GM19238 (cell line): Measurements from ENCODE around the gene ANKLE1.
"Not testable (repeated sequence)": the region's sequence is repeated elsewhere in the genome, so short reads cannot be mapped to it uniquely, and the experiment has no call there.

ENCODE experiments used
- DNase-seq: peaks from one replicate; pipeline ENCODE4 v3.0.0; 2011; ENCODE audit warnings: low spot score; ENCODE audit not compliant: insufficient read length

The ANKLE1 gene

DNA sequence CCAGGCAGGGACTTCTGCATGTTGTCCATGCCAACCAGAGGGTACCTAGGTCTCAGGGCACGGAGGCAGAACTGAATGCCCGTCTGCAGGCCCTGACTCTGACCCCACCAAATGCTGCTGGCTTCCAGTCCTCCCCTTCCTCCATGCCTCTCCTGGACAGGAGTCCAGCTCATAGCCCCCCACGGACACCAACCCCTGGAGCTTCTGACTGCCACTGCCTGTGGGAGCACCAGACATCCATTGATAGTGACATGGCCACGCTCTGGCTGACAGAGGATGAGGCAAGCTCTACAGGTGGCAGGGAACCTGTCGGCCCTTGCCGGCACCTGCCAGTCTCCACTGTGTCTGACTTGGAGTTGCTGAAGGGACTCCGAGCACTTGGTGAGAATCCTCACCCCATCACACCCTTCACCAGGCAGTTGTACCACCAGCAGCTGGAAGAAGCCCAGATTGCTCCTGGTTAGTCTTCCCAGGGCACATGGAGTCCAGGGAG, 1.8 kb downstream of the ANKLE1 start:
- DNase-seq = no peak

DNA sequence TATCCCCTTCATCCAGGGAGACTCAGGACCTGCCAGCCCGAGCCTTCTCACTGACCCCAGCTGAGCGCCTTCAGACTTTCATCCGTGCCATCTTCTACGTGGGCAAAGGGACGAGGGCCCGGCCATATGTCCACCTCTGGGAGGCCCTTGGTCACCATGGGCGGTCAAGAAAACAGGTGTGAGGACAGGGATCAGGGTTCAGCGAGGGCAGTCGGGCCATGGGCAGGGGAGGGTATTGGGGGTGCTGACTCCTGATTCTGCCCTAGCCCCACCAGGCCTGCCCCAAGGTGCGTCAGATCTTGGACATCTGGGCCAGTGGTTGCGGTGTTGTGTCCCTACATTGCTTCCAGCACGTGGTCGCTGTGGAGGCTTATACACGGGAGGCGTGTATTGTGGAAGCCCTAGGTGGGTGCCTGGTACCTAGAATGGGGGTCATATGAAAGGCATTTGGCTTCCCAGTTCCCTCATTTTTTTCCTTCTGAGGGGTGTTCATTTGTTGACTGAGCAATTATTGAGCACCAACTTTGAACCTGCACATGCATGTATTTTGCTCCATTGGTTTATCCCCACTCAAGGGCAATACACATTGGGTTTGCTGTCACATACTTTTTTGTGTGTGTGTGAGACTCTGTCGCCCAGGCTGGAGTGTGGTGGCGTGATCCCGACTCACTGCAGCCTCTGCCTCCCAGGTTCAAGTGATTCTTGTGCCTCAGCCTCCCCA, 3.9 kb downstream of the ANKLE1 start:
- DNase-seq = no peak

DNA sequence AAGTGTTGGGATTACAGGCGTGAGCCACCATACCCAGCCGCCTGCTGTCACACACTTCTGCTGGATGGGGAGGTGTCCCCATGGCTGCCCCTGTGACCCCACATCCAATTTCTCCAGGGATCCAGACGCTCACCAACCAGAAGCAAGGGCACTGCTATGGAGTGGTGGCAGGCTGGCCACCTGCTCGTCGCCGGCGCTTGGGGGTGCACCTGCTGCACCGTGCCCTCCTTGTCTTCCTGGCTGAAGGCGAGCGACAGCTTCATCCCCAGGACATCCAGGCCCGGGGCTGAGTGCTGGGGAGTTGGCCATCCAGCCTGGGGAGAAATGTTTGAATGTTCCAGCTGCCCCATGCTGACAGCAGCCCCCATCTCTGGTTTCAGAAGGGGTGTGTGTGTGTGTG, 4.6 kb downstream of the ANKLE1 start:
- no peak for DNase-seq

DNA sequence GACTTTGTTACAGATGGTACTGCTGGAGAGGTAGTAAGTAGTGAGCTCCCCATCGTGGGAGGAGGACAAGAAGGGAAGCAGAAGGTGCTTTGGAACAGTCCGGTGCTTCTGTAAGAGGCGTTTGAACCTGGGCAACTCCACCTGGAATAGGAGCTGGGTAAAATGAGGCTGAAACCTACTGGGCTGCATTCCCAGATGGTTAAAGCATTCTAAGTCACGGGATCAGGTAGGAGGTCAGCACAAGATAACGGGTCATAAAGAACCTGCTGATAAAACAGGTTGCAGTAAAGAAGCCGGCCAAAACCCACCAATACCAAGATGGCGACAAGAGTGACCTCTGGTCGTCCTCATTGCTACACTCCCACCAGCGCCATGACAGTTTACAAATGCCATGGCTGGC, 5.1 kb downstream of the ANKLE1 start:
- no peak for DNase-seq

DNA sequence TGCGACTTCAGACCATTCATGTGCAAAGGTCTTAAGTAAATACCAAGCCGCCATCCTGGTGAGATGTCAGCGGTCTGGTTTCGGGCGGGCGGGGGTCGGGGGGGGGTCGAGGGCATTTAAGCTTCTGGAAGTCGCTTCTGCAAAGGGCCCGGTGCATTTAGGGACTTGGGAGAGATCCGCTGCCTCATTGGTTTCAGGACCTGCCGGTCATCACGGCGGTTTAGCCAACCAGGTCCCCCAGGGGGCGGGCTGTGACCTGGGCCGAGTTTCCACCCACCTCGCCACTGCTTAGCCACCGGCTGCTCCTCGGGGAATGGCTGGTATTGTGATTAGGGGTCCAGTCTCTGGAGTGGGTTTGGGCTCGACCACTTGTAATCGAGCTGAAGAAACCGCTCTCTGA, 7.8 kb downstream of the ANKLE1 start:
- peak; percentile 93 for DNase-seq

DNA sequence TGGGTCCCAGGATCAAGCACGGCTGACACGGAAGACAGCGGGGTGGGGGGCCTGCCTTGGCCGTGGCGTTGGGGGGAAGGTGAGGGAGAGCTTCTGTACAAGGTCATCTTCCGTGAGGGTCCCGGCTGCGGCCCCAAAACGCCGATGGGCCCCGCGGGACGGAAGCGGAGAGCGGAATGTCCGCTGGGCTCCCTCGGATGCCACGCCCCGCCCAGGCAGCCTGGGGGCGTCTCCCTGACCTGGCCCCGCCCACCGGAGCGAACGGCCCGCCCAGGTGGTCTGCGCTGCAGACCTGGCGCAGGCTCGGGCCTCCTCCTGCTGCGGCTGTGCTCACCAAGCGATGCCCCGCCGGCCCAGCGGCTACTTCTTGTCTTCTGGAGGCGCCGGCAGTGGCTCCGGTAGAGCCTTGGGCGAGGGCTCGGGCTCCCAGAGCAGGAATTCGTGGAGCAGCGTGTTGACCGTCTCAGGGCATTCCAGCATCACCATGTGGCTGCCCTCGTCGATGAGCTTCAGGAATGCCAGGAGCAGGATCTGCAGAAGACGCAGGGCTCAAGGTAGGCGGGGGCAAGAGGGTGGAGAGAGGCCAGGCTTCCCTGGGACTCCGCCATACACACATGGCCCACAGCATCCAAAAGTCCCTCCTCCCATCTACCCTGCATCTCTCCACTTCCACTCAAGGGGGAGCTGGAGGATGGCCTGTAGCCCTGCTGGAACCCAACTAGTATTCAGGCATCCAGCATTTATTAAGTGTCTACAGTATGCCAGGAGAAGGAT, 10.8 kb downstream of the ANKLE1 start:
- DNase-seq = peak; percentile 97

DNA sequence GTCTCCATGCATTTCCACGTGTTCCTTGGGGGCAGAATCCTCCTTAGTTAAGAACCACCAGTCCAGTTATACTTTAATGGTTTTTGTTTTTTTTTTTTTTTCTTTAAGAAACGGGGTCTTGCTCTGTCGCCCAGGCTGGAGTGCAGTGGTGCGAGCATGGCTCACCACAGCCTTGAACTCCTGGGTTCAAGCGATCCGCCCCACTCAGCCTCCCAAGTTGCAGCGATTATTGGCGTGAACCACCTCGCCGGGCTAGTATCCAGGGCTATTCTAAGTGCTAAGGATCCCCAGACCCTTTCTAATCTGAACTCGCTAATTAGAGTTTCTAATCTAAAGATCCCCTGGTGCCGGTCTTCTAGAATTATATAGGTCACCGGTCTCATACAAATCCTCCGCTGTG, 11.9 kb downstream of the ANKLE1 start:
- DNase-seq = no peak

DNA sequence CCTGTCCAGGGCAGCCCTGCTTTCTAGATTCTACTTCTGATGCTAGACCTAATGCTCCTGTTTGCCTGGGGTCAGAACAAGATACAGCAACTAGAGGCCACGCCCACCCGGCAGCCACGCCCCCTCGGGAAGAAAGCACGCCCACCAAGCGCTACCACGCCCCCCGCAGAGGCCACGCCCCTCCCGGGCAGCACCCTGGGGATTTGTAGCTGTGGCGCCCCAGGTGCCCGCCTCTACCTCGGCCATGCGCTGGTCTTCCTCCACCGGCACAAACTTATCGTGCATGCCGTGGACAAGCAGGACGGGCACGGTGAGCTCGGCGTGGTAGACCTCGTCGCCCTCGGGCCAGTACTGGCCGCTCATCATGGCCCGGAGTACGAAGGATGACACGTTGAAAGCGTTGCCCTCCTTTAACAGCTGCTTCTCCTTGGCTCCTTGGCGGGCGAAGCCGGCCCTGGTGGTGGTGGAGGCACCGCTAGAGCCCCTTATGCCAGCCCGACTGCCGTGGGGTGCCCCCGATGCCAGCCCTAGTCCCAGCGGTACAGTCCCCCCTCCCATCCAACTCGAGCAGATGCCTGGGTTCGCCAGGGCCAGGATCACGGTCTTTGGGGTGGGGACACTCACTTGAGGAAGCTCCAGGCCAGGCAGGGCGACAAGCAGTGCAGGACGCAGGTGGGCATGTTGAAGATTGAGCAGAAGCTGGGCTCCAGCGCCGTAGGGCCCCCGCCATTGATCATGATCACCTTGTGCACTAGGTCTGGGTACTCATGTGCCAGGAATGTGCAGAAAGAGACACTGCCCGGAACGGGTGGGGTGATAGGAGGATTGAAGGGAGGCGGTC, 12.6 kb downstream of the ANKLE1 start:
- no peak for DNase-seq

DNA sequence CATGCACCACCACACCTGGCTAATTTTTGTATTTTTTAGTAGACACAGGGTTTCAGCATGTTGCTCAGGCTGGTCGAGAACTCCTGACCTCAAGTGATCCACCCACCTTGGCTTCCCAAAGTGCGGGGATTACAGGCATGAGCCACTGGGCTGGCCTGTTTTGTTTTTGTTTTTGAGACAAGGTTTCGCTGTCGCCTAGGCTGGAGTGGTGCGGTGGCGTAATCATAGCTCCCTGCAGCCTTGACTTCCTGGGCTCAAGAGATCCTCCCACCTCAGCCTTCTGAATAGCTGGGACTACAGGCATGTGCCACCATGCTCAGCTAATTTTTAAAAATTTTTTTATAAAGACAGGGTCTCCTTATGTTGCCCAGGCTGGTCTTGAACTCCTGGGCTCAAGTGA, 13.8 kb downstream of the ANKLE1 start:
- DNase-seq = not testable (repeated sequence)

DNA sequence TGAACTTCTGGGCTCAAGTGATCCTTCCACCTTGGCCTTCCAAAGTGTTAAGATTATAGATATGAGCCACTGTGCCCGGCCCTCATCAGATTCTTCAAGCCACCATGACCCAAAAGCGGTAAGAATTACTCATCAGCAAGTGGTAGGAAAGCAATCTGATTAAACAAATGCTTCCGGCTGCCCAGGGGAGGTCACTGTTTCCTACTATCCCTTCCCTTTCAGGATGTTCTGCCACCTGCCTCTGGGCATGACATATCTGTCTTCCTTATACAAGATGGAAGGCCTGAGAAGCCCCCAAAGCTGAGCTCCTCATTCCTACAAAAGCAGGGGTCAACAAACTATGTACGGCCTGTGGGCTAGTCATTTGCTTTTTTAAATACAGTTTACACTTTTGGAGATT, 14.6 kb downstream of the ANKLE1 start:
- no peak for DNase-seq

DNA sequence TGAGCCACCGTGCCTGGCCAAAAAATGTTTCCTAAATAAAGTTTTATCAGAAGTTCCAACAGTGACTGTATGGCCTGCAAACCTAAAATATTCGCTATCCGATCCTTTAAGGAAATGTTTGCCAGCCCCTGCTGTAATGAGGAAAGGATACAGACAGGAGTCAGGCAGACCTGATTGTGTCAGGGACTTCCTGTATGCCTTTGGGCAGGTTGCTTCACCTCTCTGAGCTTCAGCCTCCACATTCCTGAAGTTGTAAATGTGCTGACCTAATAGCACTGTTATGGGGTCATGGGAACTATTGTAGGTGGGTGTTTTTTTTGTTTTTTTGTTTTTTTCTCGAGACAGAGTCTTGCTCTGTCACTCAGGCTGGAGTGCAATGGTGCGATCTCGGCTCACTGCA, 15.3 kb downstream of the ANKLE1 start:
- no peak for DNase-seq

DNA sequence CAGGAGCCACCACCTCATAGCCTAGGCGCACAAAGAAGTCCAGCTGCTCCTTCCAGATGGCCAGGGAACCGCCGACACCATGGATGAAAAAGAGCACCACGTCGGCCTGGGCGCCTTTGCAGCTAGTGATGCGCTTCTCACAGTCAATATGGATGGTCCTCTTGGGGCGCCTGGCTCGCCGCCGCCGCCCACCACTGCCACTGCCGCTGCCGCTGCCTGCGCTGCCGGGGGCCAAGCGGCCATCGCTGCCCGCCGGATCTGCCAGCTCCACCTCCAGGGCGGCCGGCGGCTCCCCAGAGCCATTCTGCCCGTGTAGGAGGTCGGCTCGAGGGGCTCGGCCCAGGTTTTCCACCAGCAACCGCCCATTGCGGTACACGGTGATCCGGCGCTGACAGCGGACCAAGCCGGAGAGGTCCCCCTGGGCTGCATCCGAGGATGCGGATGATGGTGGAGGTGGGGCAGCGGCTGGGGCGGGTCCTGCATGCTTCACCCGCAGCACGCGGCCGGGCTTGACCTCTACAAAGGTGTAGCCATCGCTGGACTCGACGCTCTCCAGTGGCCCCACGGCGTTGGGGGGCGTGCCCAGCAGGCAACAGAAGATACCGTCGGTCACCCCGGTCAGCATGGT, 19.4 kb downstream of the ANKLE1 start:
- DNase-seq = no peak

DNA sequence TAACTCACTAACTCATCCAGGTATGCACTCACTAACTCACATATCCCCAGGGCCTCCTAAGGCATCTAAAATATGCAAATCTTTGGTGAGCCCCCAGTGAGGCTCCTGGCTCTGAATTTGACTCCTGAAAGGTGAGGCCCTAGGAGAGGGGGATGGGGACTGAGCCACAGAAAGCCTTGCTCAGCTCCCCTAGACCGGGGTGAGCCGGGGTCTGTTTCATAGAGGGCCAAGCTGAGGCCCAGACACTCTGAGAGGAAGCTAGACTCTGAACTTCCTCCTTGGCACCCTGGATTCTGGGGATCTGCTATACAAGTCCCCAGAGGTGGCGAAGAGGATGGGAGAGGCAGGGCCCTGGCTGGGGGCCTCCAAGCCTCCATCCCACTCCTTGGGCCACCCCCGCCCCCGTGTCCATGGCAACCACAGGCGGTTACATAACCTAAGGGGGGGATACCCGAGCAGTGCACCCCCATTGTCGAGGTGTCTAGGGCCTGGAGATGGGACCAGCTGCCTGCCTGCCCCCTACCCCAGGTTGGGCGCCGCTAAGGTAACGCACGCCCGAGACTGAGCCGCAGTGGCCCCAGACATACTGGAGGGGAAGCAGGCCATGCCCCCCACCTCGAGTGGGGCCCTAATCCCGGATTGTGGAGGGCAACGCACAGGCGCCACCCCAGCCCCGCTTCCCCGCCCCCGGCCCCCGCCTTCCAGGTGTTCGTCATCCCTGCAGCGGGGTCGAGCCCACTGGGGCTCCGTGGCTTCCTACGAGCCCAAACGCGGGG, 20.9 kb downstream of the ANKLE1 start:
- DNase-seq = no peak

DNA sequence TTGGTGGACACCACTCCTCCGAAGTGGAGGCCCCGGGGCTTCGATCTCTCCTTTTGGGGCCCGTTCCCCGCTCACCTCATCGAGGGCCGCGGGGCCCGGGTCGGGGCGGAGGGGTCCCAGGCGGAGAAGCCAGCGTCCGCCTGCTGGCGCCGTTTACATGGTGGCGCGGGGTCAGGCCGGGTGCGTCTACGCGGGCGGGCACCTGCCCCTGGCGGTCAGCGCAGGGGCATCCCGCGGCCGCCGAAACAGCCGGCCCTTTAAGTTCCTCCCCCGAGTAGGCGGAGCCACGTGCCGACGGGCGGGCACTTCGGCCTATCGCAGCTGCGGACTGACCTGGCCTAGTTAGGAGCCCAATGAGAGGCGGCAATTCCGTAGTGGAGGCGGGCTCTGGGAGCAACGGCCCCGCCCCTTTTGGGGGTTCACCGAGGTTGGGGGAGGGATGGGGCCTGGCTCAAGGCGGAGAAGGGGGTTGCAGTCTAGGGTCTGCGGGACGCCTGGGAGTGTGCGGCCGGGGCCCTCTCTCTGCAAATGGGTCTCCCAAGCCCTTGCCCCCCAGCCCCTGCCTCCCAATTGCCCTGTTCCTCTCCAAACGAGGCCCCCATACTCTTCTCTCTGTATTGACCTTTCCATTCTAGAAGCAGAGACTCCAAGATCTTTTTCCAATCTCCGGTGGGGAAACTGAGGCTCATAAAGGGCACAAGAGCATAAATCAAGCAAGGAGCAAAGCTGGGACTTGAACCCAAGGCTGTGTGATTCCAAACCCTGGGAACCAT, 21.7 kb downstream of the ANKLE1 start, which contains the start of gene ABHD8:
Gene ABHD8, minus strand, starts transcription at position 259 of the 773 bp plus-strand sequence. CDS start 1,809 bp downstream, outside the sequence.
- peak; percentile 93 for DNase-seq

DNA sequence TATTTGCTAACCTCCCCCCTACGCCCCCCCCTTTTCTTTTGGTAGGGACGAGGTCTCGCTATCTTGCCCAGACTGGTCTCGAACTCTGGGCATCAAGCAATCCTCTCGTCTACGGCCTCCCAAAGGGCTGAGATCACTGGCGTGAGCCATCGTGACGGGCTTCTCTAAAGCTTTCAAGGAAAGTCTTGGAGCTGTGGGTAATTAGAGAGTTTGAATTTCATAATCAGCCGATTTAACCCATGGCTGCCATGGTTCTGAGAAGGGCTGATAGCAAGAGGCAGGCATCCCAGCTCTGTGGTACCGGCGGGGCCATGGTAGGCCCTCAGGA, 22.2 kb downstream of the ANKLE1 start:
- no peak for DNase-seq

DNA sequence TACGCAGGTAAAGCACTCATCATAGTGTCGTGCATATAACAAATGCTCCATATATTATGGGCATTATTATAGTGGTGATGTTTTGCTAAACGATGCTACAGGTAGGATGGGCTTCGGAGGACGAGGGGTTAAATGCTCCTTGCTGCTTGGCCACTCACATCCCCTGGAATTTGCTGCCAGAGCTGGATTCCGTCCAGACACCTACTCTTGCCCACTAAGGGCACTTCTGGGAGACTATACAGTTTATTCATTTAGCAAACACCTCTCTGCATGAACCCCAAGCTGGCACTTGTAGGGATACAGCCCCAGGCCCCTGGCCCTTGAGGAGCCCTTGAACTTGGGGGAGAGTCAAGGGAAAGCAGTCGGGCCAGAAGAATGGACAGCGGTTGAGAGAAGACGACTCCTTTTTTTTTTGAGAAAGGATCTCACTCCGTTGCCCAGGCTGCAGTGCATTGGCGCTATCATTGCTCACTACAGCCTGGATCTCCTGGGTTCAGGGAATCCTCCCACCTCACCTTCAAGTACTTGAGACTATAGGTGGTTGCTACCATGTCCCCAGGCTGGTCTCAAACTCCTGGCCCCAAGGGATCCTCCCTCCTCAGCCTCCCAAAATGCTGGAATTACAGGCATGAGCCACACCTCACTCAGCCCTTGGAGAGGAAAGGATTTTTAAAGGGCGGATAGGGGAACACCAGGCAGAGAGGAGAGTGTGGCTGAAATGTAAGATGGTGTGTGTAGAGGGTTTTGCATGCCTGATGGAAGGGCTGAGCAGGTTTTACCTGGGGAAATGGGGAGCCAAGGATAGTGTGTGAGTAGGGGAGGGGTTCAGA, 22.9 kb downstream of the ANKLE1 start:
- DNase-seq = no peak

DNA sequence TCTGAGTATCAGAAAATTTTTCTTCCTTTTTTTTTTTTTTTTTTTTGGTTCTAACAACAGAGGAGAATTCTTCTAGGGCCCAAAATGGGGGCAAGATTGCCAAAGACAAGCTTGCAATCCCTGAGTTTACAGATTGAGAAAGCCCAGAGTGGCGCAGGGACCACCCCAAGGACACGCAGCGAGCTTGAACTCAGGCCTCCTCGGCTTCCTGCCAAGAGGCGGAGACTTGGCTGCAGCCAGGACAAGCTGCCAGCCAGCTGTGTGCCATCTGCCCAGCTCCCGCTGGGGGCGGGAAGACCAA, 23.5 kb downstream of the ANKLE1 start:
- no peak for DNase-seq

DNA sequence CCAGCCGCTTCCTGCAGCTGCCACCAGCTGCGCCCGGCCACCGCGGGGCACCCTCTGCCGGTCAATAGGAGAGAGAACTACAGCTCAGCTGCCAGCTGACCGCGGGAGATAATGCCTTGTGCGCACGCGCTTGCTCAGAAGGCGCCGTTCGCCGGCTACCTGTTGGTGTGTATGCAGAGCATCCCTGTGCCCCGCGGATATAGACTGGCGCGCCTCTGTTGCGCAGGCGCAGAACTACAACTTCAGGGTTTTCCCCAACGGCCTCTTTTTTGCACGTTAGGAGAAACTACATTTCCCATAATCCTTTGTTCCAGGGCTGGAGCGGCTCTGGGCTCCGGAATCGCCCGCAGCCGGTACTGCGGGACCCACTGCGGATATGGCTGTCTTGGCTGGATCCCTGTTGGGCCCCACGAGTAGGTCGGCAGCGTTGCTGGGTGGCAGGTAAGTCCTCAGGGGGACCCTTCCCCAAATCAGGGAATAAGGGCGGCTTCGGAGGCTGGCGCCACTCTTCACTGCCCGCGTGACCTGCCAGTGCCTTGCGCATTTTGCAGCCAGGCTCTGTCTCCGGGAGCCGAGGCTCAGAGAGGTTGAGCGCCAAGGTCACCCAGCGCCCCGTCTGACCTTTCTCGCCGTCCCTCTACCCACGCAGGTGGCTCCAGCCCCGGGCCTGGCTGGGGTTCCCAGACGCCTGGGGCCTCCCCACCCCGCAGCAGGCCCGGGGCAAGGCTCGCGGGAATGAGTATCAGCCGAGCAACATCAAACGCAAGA, 24.0 kb downstream of the ANKLE1 start, which contains the start of gene MRPL34:
Gene MRPL34, plus strand, starts transcription at position 356 of the 768 bp plus-strand sequence. Its CDS starts 21 bp downstream, at position 377.
- peak; percentile 75 for DNase-seq
